CD4-positive, alpha-beta memory T cell (primary cell): ENCODE measurements around the gene FPGS. TPM values are rescaled to one million over a fixed set of nuclear protein-coding genes. Genes with fewer than 3 reads are reported as not detected.
"Not testable (repeated sequence)": the region's sequence is repeated elsewhere in the genome, so short reads cannot be mapped to it uniquely, and the experiment has no call there.

Source experiments
- CTCF ChIA-PET: fragments of 350-600 bp; sonication (Branson Sonifier 250); formaldehyde crosslinking; loops from one replicate; lab custom pipeline; 2021; ENCODE audit warnings: inconsistent platforms; ENCODE audit not compliant: partially characterized antibody; lab: Charles Lee
- POLR2A ChIA-PET: fragments of 350-600 bp; sonication (Branson Sonifier 250); formaldehyde crosslinking; loops from one replicate; lab custom pipeline; 2021; ENCODE audit not compliant: partially characterized antibody; lab: Charles Lee
- DNase-seq, 5 donors: peaks; one replicate each; pipeline versions ENCODE4 v3.0.0 to v3.0.0-alpha.2; 2020 to 2022; ENCODE audit warnings: mixed read lengths in 1 of 5
- H3K27ac ChIP-seq: one replicate; pipeline ENCODE4 v1.7.0; 2013; ENCODE audit warnings: low read depth, low read length
- H3K27me3 ChIP-seq: 2 replicates; pipeline ENCODE4 v1.7.0; 2013; ENCODE audit warnings: mild to moderate bottlenecking, low read length, moderate library complexity; ENCODE audit not compliant: insufficient read depth
- H3K36me3 ChIP-seq: 2 replicates; pipeline ENCODE4 v1.7.0; 2013; ENCODE audit warnings: mild to moderate bottlenecking, low read length, moderate library complexity; ENCODE audit not compliant: insufficient read depth
- H3K4me1 ChIP-seq: 2 replicates; pipeline ENCODE4 v1.7.0; 2013; ENCODE audit warnings: mild to moderate bottlenecking, low read length, moderate library complexity; ENCODE audit not compliant: insufficient read depth
- H3K4me3 ChIP-seq, 2 donors: one replicate each; pipeline ENCODE4 v1.7.0; 2013; ENCODE audit warnings: low read length in 2 of 2, mild to moderate bottlenecking in 1 of 2
- H3K9me3 ChIP-seq, 2 donors: one replicate each; pipeline ENCODE4 v1.7.0; 2013; ENCODE audit warnings: low read length in 2 of 2, control low read depth in 1 of 2; ENCODE audit not compliant: control insufficient read depth in 1 of 2
- H3K27ac Mint-ChIP-seq, 7 donors: one replicate each; pipeline ENCODE4 v1.8.0; 2020 to 2021; ENCODE audit warnings: mixed read lengths in 7 of 7, mild to moderate bottlenecking in 6 of 7, inconsistent platforms in 3 of 7, moderate library complexity in 3 of 7
- H3K27me3 Mint-ChIP-seq, 2 donors: one replicate each; pipeline ENCODE4 v1.8.0; 2020 to 2021; ENCODE audit warnings: mixed read lengths in 2 of 2
- H3K36me3 Mint-ChIP-seq, 2 donors: one replicate each; pipeline ENCODE4 v1.8.0; 2020 to 2021; ENCODE audit warnings: mixed read lengths in 2 of 2, inconsistent platforms in 1 of 2, mild to moderate bottlenecking in 1 of 2
- H3K4me1 Mint-ChIP-seq, 4 donors: one replicate each; pipeline ENCODE4 v1.8.0; 2020 to 2021; ENCODE audit warnings: mixed read lengths in 4 of 4, mild to moderate bottlenecking in 1 of 4
- H3K4me3 Mint-ChIP-seq, 8 donors: one replicate each; pipeline ENCODE4 v1.8.0; 2020 to 2021; ENCODE audit warnings: mixed read lengths in 8 of 8, mild to moderate bottlenecking in 7 of 8, moderate library complexity in 6 of 8, inconsistent platforms in 3 of 8
- H3K9me3 Mint-ChIP-seq, 8 donors: one replicate each; pipeline ENCODE4 v1.8.0; 2020 to 2021; ENCODE audit warnings: mixed read lengths in 8 of 8, mild to moderate bottlenecking in 5 of 8, inconsistent platforms in 3 of 8, moderate library complexity in 1 of 8
- intact Hi-C: fragments of 100-400 bp; cut with micrococcal nuclease; formaldehyde crosslinking; loops from one replicate; pipeline ENCODE4 v1.15.1; 2023
- polyA plus RNA-seq, 2 donors: library from polyadenylated mRNA; unstranded; fragments of 300-500 nt; fragmentation: Illumina TruSeq; gene quantifications; one replicate each; pipeline ENCODE4 v1.2.3, GENCODE V29; 2021
- total RNA-seq, 2 experiments: library from RNA; stranded (reverse); gene quantifications; one replicate each; pipeline ENCODE4 v1.2.3, GENCODE V29; 2021

Gene FPGS
- total and polyA plus RNA-seq, 4 experiments from 2014 or later = 49.4 to 101 (median 77.5) TPM

GRCh38 chr9:127756233-127756632 lies 46.4 kb upstream of the FPGS start:
- H3K27ac Mint-ChIP-seq = no peak overlapping the region
- H3K36me3 Mint-ChIP-seq = peaks cover 9 to 33% of the 10 kb centered on the region in 2 donors
- Histone ChIP-seq H3K4me1 (no peaks in the 10 kb centered on the region), H3K36me3 (peaks cover 31% of the 10 kb centered on the region), H3K9me3 (no peaks in the 10 kb centered on the region), H3K4me3 (no peak overlapping the region), H3K27me3 (no peaks in the 10 kb centered on the region), H3K27ac (no peak overlapping the region)
- peaks cover 4 to 8% (median 6%) of the 10 kb centered on the region in 4 donors for H3K4me1 Mint-ChIP-seq
- no peaks in the 10 kb centered on the region for H3K9me3 Mint-ChIP-seq
- DNase-seq = no peak
- ChIA-PET POLR2A (interaction anchor here (0.6 to 1.2 kb wide), 4 partner anchors 9 to 19 kb away, joined by 3 to 7 read pairs (median 3); no protein-coding TSS in a partner anchor), CTCF (interaction anchor here (1.0 to 1.2 kb wide), 3 partner anchors 11 to 165 kb away, joined by 4 to 7 read pairs (median 5); partner anchors contain the start of gene TOR2A)
- no peaks in the 10 kb centered on the region for H3K27me3 Mint-ChIP-seq
- no peak overlapping the region for H3K4me3 Mint-ChIP-seq
- intact Hi-C loops = no loop called here

GRCh38 chr9:127756776-127757175 lies 45.9 kb upstream of the FPGS start:
- H3K27me3 Mint-ChIP-seq, H3K4me3 Mint-ChIP-seq, DNase-seq, H3K4me1 ChIP-seq, H3K4me3 ChIP-seq, H3K27ac Mint-ChIP-seq, H3K9me3 ChIP-seq, H3K27ac ChIP-seq, intact Hi-C loops, H3K9me3 Mint-ChIP-seq, H3K4me1 Mint-ChIP-seq, H3K27me3 ChIP-seq: not testable (repeated sequence)
- ChIA-PET POLR2A (interaction anchor here (0.6 to 1.4 kb wide), 6 partner anchors 9 to 1232 kb away, joined by 3 to 7 read pairs (median 4); partner anchors contain the start of gene CDK9), CTCF (interaction anchor here (1.0 to 1.1 kb wide), 2 partner anchors 14 to 165 kb away, joined by 3 to 5 read pairs; no protein-coding TSS in a partner anchor)
- peaks cover 9 to 28% of the 10 kb centered on the region in 2 donors for H3K36me3 Mint-ChIP-seq
- peaks cover 29% of the 10 kb centered on the region for H3K36me3 ChIP-seq

DNA sequence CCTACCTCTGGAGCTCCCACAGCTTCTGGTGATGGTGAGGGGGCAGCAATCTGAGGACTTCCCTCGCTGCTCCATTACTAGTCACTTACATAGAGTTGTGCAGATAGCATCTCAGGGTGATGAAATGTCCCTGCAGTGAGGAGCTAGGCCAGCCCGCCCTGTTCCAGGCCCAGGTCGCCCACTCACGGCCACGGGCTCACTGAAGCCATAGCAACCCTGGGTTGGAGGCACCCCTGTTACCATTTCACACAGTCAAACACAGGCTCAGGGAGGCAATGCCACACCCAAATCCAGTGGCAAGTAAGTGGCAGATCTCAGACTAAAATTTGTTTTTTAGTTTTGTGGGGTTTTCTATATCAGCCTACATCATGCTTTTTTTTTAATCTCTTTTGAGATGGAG lies 43.8 kb upstream of the FPGS start:
- Histone ChIP-seq H3K4me1 (peaks cover 3% of the 10 kb centered on the region), H3K27me3 (no peaks in the 10 kb centered on the region), H3K4me3 (no peak overlapping the region), H3K36me3 (peaks cover 20% of the 10 kb centered on the region), H3K9me3 (no peaks in the 10 kb centered on the region), H3K27ac (peak overlapping the region; percentile 20)
- H3K27ac Mint-ChIP-seq = peak overlapping the region in 6 of 7 donors; percentile 37 to 81 (median 67)
- peaks cover 21 to 32% of the 10 kb centered on the region in 2 donors for H3K36me3 Mint-ChIP-seq
- DNase-seq = no peak
- intact Hi-C loops = no loop called here
- peaks cover 10 to 19% (median 15%) of the 10 kb centered on the region in 4 donors for H3K4me1 Mint-ChIP-seq
- H3K9me3 Mint-ChIP-seq = no peaks in the 10 kb centered on the region
- ChIA-PET CTCF (interaction anchor here (0.5 kb wide), 1 partner anchor 33 kb away, joined by 3 read pairs; no protein-coding TSS in a partner anchor), POLR2A (interaction anchor here (1.7 to 1.8 kb wide), 2 partner anchors 11 to 12 kb away, joined by 3 to 5 read pairs; no protein-coding TSS in a partner anchor)
- H3K27me3 Mint-ChIP-seq = no peaks in the 10 kb centered on the region
- H3K4me3 Mint-ChIP-seq = no peak overlapping the region

DNA sequence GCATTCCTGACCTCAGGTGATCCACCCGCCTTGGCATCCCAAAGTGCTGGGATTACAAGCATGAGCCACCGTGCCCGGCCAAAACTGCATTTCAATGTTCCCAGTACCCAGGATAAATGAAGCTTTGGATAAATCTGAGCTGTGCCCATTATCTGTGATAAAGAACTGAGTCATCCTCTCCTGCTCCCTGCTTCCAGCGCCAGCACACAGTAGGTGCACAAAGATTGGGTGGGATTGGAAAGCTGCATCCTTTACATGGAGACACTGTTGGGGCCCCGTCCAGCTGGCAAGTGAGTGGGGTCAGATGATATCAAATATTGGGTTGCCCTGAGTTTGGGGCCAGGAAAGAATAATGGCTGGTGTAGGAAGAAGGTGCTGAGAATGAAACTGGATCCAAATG lies 41.6 kb upstream of the FPGS start:
- no peaks in the 10 kb centered on the region for H3K9me3 Mint-ChIP-seq
- peaks cover 23 to 41% (median 31%) of the 10 kb centered on the region in 4 donors for H3K4me1 Mint-ChIP-seq
- POLR2A ChIA-PET = interaction anchor here (0.7 to 2.7 kb wide), 3 partner anchors 10 to 46 kb away, joined by 3 to 9 read pairs (median 3); partner anchors contain the start of genes PTRH1 and SH2D3C
- Histone ChIP-seq H3K4me1 (peaks cover 23% of the 10 kb centered on the region), H3K27me3 (no peaks in the 10 kb centered on the region), H3K27ac (no peak overlapping the region), H3K9me3 (no peaks in the 10 kb centered on the region), H3K36me3 (peaks cover 18% of the 10 kb centered on the region), H3K4me3 (no peak overlapping the region)
- DNase-seq = no peak
- CTCF ChIA-PET = interaction anchor here (1.1 to 1.4 kb wide), 3 partner anchors 22 to 26 kb away, joined by 3 to 4 read pairs (median 4); partner anchors contain the start of gene TOR2A
- peaks cover 29 to 48% of the 10 kb centered on the region in 2 donors for H3K36me3 Mint-ChIP-seq
- intact Hi-C loops = no loop called here
- no peaks in the 10 kb centered on the region for H3K27me3 Mint-ChIP-seq
- no peak overlapping the region for H3K27ac Mint-ChIP-seq
- H3K4me3 Mint-ChIP-seq = no peak overlapping the region

GRCh38 chr9:127761491-127761956 lies 41.2 kb upstream of the FPGS start:
- Histone ChIP-seq H3K9me3 (no peaks in the 10 kb centered on the region), H3K36me3 (peaks cover 18% of the 10 kb centered on the region), H3K27me3 (no peaks in the 10 kb centered on the region), H3K27ac (no peak overlapping the region), H3K4me1 (peaks cover 28% of the 10 kb centered on the region), H3K4me3 (no peak overlapping the region)
- ChIA-PET CTCF (interaction anchor here (1.1 to 1.4 kb wide), 3 partner anchors 21 to 27 kb away, joined by 3 to 4 read pairs (median 4); partner anchors contain the start of gene TOR2A), POLR2A (interaction anchor here (1.0 to 2.7 kb wide), 2 partner anchors 10 to 46 kb away, joined by 3 to 9 read pairs; partner anchors contain the start of gene PTRH1)
- H3K27ac Mint-ChIP-seq = peak overlapping the region in 2 of 7 donors; percentile 17 to 53
- peaks cover 27 to 46% (median 36%) of the 10 kb centered on the region in 4 donors for H3K4me1 Mint-ChIP-seq
- H3K9me3 Mint-ChIP-seq = no peaks in the 10 kb centered on the region
- H3K27me3 Mint-ChIP-seq = no peaks in the 10 kb centered on the region
- H3K4me3 Mint-ChIP-seq = no peak overlapping the region
- intact Hi-C loops = no loop called here
- no peak for DNase-seq
- H3K36me3 Mint-ChIP-seq = peaks cover 34 to 52% of the 10 kb centered on the region in 2 donors

- Mint-ChIP-seq H3K4me1 (peaks cover 29 to 53% (median 41%) of the 10 kb centered on the region in 4 donors), H3K4me3 (no peak overlapping the region), H3K36me3 (peaks cover 34 to 57% of the 10 kb centered on the region in 2 donors), H3K9me3 (no peaks in the 10 kb centered on the region), H3K27me3 (no peaks in the 10 kb centered on the region), H3K27ac (peak overlapping the region in 6 of 7 donors; percentile 35 to 98 (median 82))
- Histone ChIP-seq H3K4me3 (no peak overlapping the region), H3K36me3 (peaks cover 18% of the 10 kb centered on the region), H3K27me3 (no peaks in the 10 kb centered on the region), H3K4me1 (peaks cover 35% of the 10 kb centered on the region), H3K27ac (no peak overlapping the region), H3K9me3 (no peaks in the 10 kb centered on the region)
- intact Hi-C loops = no loop called here
- ChIA-PET POLR2A (interaction anchor here (1.0 to 15.3 kb wide), 3 partner anchors 9 to 47 kb away, joined by 3 to 377 read pairs (median 9); partner anchors contain the start of genes CDK9, PTRH1 and SH2D3C), CTCF (interaction anchor here (1.4 to 10.6 kb wide), 2 partner anchors 22 to 27 kb away, joined by 4 to 128 read pairs; partner anchors contain the start of genes CDK9 and TOR2A)
- no peak for DNase-seq
Observed at GRCh38 chr9:127762111-127762676, 40.5 kb upstream of the FPGS start.
